GM21526 (cell line): ENCODE measurements around the gene KRABD2.
A peak's percentile ranks its signal among the peaks of the same experiment; 100 is the strongest.
"Not testable (repeated sequence)": the region's sequence is repeated elsewhere in the genome, so short reads cannot be mapped to it uniquely, and the experiment has no call there.

ENCODE experiments used
- ATAC-seq: cut with Tn5 transposase; IDR thresholded peaks from one replicate; pipeline ENCODE4 v1.9.1; 2021; ENCODE audit warnings: moderate library complexity; ENCODE audit not compliant: unreplicated experiment, low FRiP score

KRABD2 gene

DNA sequence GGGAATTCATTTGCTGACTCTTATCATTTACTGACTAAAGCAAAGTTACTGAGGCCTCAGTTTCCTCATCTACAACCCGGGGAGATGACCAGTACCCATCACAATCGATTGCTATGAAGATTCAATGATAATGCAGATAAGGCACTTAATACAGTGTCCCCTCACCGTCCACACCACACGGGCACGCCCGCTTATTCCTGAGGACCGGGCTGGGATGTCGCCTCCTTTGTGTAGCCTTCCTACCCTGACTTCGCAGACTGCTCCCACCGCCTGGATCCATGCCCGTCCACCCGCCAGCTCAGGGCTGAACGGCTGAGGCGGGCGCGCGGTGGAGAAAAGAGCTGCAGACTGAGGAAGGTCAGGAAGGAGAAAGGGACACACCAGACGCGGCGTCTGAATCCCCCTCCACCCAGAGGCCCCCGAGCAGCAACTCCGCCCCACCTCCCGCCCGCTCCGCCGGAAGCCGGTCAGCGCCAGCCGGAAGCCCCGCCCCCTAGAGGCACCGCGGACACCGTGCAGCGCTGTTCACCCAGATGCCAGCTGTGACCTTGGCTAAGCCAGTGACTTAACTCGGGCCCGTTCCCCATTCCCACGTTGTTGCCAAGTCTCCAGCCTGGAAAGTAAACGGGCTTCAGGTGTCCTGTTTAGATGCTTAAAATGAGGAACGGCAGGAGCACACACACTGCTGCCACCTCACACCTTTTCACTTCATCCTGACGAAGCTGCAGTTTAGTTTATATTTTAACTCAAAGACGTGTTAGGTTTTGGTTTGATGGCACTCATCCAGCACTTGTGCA, at the start of gene KRABD2:
Gene KRABD2, minus strand, starts transcription at position 434 of the 797 bp plus-strand sequence.
- ATAC-seq = peak; percentile 80

DNA sequence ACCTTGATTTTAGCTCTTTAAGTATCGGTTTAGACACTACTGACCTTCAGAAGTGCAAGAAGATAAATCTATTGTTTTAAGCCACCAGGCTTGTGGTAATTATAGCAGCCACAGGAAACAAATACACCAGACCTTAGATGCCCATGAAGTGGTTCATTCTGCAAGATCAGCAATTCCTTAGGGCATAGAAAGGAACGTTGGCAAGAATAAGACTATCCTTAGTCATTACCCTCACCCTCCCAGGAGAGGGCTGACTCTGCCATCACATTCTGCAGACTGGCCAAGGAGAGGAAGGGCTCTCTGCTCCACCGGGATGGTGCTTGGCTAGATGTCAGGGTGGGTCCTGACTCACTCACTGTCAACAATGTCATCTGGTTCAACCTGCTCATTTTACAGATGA, 45.1 kb upstream of the KRABD2 start:
- no peak for ATAC-seq

DNA sequence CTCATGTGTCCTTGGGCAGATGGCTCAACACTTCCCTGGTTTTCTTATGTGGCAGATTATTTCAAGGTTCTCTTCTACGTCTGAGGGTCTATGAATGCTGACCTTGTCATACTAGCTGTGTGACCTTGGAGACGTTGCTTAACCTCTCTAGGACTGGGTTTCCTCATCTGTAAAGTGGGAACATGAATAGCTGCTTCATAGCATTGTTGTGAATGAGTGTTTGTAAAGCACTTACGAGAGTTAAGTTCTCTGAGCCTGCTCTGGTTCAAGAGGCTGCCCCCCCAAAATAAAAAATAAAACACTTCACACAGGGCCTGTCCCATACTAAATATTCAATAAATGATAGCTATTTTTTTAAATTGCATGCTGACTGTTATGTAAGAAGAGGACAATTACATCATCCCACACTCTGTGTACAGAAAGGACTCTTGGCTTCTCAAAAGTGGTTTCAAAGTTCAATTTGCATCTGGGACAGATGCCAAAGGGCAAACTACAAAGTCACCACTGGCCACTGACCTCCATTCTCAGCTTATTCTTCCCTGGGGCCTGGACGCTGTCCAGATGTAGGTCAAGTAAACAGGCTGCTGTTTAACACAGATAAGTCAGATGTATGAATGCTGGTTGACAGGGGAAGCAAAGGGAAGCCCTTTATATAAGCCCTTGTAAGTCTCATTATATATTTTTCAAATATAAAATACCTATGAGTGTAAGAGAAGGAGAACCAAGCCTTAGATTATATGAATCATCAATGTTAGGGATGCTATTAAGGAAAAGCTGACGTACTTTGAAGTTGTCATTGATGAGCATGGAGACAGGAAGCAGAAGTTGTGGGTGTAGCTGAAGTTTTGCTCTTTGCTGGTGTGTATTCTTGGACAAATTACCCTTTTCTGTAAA, 43.8 kb upstream of the KRABD2 start:
- ATAC-seq = no peak

- no peak for ATAC-seq
These were observed 42.8 kb upstream of the KRABD2 start for GRCh38 chr17:8419305-8419704.

DNA sequence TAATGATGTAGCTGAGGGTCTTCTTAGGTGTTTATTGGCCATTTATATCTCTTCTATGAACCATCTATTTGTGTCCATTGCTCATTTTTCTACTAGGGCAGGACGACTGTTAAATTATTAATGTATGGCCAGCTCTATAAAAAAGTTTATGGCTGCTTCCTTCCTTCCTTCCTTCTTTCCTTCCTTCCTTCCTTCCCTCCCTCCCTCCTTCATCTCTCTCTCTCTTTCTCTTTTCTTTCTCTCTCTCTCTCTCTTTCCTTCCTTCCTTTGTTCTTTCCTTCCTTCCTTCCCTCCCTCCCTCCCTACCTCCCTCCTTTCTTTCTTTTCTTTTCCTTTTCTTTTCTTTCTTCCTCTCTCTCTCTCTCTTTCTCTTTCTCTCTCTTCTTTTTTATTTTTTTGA, 42.0 kb upstream of the KRABD2 start:
- no peak for ATAC-seq

- no peak for ATAC-seq
These were observed 41.3 kb upstream of the KRABD2 start for GRCh38 chr17:8417806-8418205.

DNA sequence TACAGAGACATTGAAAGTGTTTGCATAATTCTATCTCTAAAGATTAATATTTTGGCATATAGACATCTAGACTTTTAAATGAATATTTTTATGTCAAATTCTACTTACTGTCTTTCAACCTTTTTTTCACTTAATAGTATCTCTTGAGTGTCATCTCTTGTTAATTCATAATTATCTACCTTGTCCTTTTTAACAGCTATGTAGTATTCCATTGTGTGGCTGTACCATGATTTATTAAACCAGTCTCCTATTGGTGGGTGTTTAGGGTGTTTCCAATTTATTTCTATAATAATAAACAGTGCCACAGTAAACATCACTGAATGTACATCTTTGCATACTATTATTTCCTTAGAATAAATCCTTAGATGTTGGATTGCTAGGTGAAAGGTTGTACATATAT, 37.4 kb upstream of the KRABD2 start:
- ATAC-seq = no peak

GRCh38 chr17:8413328-8413727, 36.8 kb upstream of the KRABD2 start:
- no peak for ATAC-seq

GRCh38 chr17:8412089-8412488, 35.6 kb upstream of the KRABD2 start:
- ATAC-seq = no peak

GRCh38 chr17:8410883-8411238, 34.4 kb upstream of the KRABD2 start:
- ATAC-seq = no peak

DNA sequence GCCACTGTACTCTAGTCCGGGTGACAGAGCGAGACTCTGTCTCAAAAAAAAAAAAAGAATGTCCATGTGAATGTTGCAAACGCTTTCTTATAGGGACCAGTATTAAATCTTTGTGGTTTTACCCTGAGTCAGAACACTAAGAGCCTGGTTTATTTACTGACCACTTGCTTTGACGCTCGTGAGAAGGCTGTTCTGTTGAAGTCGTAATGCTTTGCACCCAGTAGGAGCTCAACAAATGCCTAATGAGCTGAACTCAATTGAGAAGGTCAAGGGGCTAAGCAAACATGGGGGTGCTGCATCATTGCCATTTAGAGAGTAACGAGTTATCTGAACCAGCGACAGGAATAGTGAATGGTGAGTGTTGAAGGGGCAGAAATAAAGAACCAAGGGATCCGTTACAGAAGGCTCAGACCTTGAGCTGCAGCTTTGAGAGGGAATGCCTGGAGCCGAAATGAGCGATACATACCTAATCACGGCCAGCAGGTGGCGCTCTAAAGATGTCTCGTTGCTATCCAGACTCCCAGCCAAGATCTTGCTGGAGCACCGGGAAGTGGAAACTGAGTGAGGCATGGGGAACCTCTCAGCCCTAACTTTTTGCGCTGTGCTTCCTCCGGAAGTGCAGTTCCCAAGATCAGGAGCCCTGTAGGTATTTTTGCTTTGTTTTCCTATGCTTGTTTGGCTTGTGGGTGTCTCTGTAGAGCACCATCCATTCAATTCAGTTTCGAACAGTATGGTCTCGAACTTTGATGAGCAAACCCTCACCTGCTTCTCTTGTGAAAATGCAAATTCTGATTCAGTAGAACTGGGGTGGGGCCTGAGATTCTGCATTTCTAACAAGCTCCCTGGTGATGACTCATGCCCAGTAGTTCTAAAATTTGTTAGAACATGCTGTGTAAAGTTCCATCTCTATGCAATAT, 33.7 kb upstream of the KRABD2 start:
- no peak for ATAC-seq

DNA sequence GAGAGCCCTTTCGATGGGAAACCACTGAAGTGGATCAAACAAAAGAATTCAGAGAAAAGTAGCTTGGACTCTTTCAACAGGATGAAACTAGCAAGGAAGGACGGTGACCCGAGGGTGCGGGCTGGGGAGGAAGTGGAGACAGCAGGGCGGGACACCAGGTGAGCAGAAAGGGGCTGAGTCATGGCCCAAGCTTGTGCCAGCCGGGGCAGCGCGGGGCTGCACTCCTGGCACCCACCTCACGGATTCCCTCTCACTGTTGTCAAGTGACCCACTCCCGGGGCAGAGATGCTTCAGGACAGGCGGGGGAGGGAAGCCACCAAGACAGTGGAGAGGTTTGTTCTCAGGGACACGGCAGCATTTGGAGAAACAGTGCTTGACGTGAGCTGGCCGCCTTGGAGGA, 31.9 kb upstream of the KRABD2 start:
- no peak for ATAC-seq

DNA sequence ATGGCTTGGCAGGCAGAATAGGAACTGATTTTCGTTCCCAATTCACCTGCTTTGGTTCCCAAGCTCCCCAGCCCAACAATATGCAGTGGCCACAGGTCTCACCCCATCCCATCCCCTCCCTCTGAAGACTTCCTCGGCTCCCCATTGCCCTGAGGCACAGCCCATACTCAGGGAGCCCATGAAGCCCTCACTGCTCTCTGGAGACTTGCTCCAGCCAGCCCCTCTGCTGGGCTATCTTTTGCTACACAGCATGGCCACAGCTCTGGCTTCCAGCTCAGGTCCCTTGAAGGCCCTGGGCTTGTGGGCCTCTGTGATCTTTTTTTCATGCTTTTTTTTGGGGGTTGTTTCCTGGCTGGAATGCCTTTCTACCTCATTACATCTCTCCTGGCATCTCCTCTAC, 29.7 kb upstream of the KRABD2 start:
- ATAC-seq = no peak

- ATAC-seq = no peak
These were observed 29.1 kb upstream of the KRABD2 start for GRCh38 chr17:8405499-8406016.

- no peak for ATAC-seq
These were observed 26.5 kb upstream of the KRABD2 start for GRCh38 chr17:8402921-8403536.

GRCh38 chr17:8401107-8401506, 24.6 kb upstream of the KRABD2 start:
- no peak for ATAC-seq

- no peak for ATAC-seq
These were observed 22.5 kb upstream of the KRABD2 start for GRCh38 chr17:8398980-8399379.

DNA sequence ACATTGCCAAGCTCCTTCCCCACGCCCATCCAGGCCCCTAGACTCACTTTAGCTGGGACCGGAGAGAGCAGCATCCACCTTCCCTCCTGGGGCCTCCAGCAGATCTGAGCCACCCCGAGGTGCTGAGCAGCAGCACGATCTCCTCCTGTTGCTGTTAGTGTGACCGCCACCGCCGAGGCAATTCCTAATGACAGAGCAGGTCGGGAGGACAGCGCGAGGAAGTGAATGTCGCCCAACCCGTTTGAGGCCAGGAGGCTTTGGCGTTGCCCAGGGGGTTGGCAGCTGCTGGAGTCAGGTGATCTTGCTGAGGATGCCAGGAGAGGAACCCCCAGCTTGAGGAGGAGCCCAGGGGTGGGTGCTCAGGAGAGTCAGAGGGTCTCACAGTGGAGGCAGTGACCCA, 21.1 kb upstream of the KRABD2 start, which contains the start of gene RNF222:
Gene RNF222, minus strand, starts transcription at position 192 of the 400 bp plus-strand sequence. CDS start 4,366 bp downstream, outside the sequence.
- ATAC-seq = no peak

DNA sequence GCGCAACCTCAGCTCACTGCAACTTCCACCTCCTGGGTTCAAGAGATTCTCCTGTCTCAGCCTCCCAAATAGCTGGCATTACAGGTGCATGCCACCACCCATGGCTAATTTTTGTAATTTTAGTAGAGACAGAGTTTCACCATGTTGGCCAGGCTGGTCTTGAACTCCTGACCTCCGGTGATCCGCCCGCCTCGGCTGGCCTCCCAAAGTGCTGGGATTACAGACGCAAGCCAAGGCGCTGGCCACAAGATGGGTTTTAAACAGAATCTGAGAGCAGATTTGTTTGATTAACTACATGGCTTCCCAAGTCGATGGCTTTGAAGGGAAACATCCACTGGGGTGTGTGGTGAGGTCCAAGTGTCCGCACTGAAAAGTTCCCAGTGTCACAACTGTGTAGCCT, 18.0 kb upstream of the KRABD2 start:
- not testable (repeated sequence) for ATAC-seq
